Naive thymus-derived CD4-positive, alpha-beta T cell (primary cell): ENCODE data around the gene ATAD1. TPM values are rescaled to one million over a fixed set of nuclear protein-coding genes. Genes with fewer than 3 reads are reported as not detected.

Experiments
- ATAC-seq: fragments of 150-1000 bp; cut with Tn5 transposase; 2 replicates; pipeline ENCODE4 v1.10.0; 2021; ENCODE audit warnings: mild to moderate bottlenecking, moderate library complexity
- CTCF ChIA-PET: fragments of 350-600 bp; sonication (Branson Sonifier 250); formaldehyde crosslinking; loops from one replicate; lab custom pipeline; 2021; ENCODE audit warnings: antibody characterized with exemption; lab: Charles Lee
- POLR2A ChIA-PET: fragments of 350-600 bp; sonication (Branson Sonifier 250); formaldehyde crosslinking; loops from one replicate; lab custom pipeline; 2021; ENCODE audit warnings: antibody characterized with exemption, inconsistent platforms; lab: Charles Lee
- DNase-seq, 9 donors: peaks; one replicate each; pipeline versions ENCODE4 v3.0.0 to v3.0.0-alpha.2; 2020 to 2022; ENCODE audit warnings: mixed read lengths in 1 of 9
- H3K27ac ChIP-seq: one replicate; pipeline ENCODE4 v1.7.0; 2013; ENCODE audit warnings: mild to moderate bottlenecking, low read depth, low read length, moderate library complexity
- H3K27me3 ChIP-seq, 2 donors: one replicate each; pipeline ENCODE4 v1.7.0; 2013; ENCODE audit warnings: low read length in 2 of 2, mild to moderate bottlenecking in 2 of 2, moderate library complexity in 2 of 2; ENCODE audit not compliant: control insufficient read depth in 2 of 2, insufficient read depth in 2 of 2
- H3K36me3 ChIP-seq, 3 experiments: 1 replicate in 2 of 3; 2 replicates in 1 of 3; pipeline ENCODE4 v1.7.0; 2013; ENCODE audit warnings: low read length in 3 of 3, mild to moderate bottlenecking in 3 of 3, moderate library complexity in 1 of 3; ENCODE audit not compliant: insufficient read depth in 3 of 3, control insufficient read depth in 2 of 3
- H3K4me1 ChIP-seq, 2 donors: one replicate each; pipeline ENCODE4 v1.7.0; 2013; ENCODE audit warnings: low read length in 2 of 2, mild to moderate bottlenecking in 2 of 2, moderate library complexity in 1 of 2; ENCODE audit not compliant: control insufficient read depth in 2 of 2, insufficient read depth in 2 of 2
- H3K4me3 ChIP-seq: 2 replicates; pipeline ENCODE4 v1.7.0; 2013; ENCODE audit warnings: mild to moderate bottlenecking, low read length
- H3K9me3 ChIP-seq, 3 experiments: 1 replicate in 2 of 3; 2 replicates in 1 of 3; pipeline ENCODE4 v1.7.0; 2013; ENCODE audit warnings: low read length in 3 of 3; ENCODE audit not compliant: control insufficient read depth in 2 of 3
- H3K27ac Mint-ChIP-seq, 9 donors: one replicate each; pipeline ENCODE4 v1.8.0; 2020 to 2022; ENCODE audit warnings: mixed read lengths in 9 of 9, mild to moderate bottlenecking in 8 of 9, moderate library complexity in 5 of 9, inconsistent platforms in 2 of 9
- H3K27me3 Mint-ChIP-seq, 5 donors: one replicate each; pipeline ENCODE4 v1.8.0; 2021 to 2022; ENCODE audit warnings: mixed read lengths in 5 of 5, mild to moderate bottlenecking in 1 of 5
- H3K36me3 Mint-ChIP-seq, 5 donors: one replicate each; pipeline ENCODE4 v1.8.0; 2020 to 2022; ENCODE audit warnings: mixed read lengths in 5 of 5, mild to moderate bottlenecking in 3 of 5, inconsistent platforms in 1 of 5
- H3K4me1 Mint-ChIP-seq, 7 donors: one replicate each; pipeline ENCODE4 v1.8.0; 2020 to 2022; ENCODE audit warnings: mixed read lengths in 7 of 7, mild to moderate bottlenecking in 3 of 7, inconsistent platforms in 1 of 7
- H3K4me3 Mint-ChIP-seq, 10 donors: one replicate each; pipeline ENCODE4 v1.8.0; 2020 to 2022; ENCODE audit warnings: mild to moderate bottlenecking in 10 of 10, mixed read lengths in 10 of 10, moderate library complexity in 6 of 10, inconsistent platforms in 2 of 10
- H3K9me3 Mint-ChIP-seq, 11 donors: one replicate each; pipeline ENCODE4 v1.8.0; 2020 to 2022; ENCODE audit warnings: mixed read lengths in 11 of 11, mild to moderate bottlenecking in 4 of 11, inconsistent platforms in 1 of 11, moderate library complexity in 1 of 11
- intact Hi-C, 2 donors: fragments of 100-400 bp; cut with micrococcal nuclease; formaldehyde crosslinking; loops; one replicate each; pipeline ENCODE4 v1.15.1; 2023
- polyA plus RNA-seq, 2 donors: library from polyadenylated mRNA; unstranded; fragments of 300-500 nt; fragmentation: Illumina TruSeq; gene quantifications; one replicate each; pipeline ENCODE4 v1.2.3, GENCODE V29; 2021
- total RNA-seq, 6 experiments: library from RNA in 5 of 6; stranded (reverse) in 5 of 6; gene quantifications; 1 replicate in 5 of 6; 2 replicates in 1 of 6; pipeline ENCODE4 v1.2.3 and lab custom pipeline; 2021 to 2026

ATAD1 gene
- total and polyA plus RNA-seq, 7 experiments from 2014 or later, result 33.5 to 53.4 (median 38.6) TPM

GRCh38 chr10:87790185-87790584 is 27.8 kb downstream of the ATAD1 start:
- DNase-seq (no peak), ATAC-seq (no peak)
- no peak overlapping the region for H3K27ac ChIP-seq
- H3K9me3 ChIP-seq, result no peaks in the 10 kb centered on the region
- Mint-ChIP-seq H3K36me3 (peaks cover 4 to 29% (median 16%) of the 10 kb centered on the region in 5 donors), H3K4me1 (peaks cover 7 to 52% (median 37%) of the 10 kb centered on the region in 7 donors), H3K27ac (peak overlapping the region in 1 of 9 donors; percentile 13), H3K9me3 (no peaks in the 10 kb centered on the region), H3K27me3 (no peaks in the 10 kb centered on the region), H3K4me3 (no peak overlapping the region)
- H3K27me3 ChIP-seq, result no peaks in the 10 kb centered on the region
- no peak overlapping the region for H3K4me3 ChIP-seq
- H3K36me3 ChIP-seq, result peaks cover 0 to 26% (median 15%) of the 10 kb centered on the region in 3 experiments
- peaks cover 0 to 7% of the 10 kb centered on the region in 2 donors for H3K4me1 ChIP-seq
- intact Hi-C loops, result no loop called here
- ChIA-PET CTCF (interaction anchor here (0.7 kb wide), 1 partner anchor 13 kb away, joined by 4 read pairs; no protein-coding TSS in a partner anchor), POLR2A (no interaction called here)

- intact Hi-C loops, result no loop called here
- ChIA-PET POLR2A (no interaction called here), CTCF (no interaction called here)
- Histone ChIP-seq H3K9me3 (no peaks in the 10 kb centered on the region), H3K27ac (no peak overlapping the region), H3K27me3 (no peaks in the 10 kb centered on the region), H3K4me3 (no peak overlapping the region), H3K4me1 (no peaks in the 10 kb centered on the region), H3K36me3 (peaks cover 0 to 25% (median 9%) of the 10 kb centered on the region in 3 experiments)
- Mint-ChIP-seq H3K9me3 (no peaks in the 10 kb centered on the region), H3K36me3 (peaks cover 9 to 50% (median 28%) of the 10 kb centered on the region in 5 donors), H3K27ac (peak overlapping the region in 2 of 9 donors; percentile 0 to 15), H3K27me3 (no peaks in the 10 kb centered on the region), H3K4me1 (peaks cover 6 to 42% (median 24%) of the 10 kb centered on the region in 7 donors), H3K4me3 (no peak overlapping the region)
- DNase-seq (no peak), ATAC-seq (no peak)
These were observed 31.6 kb downstream of the ATAD1 start for GRCh38 chr10:87786421-87786820.

GRCh38 chr10:87782721-87783120 is 35.3 kb downstream of the ATAD1 start:
- ChIA-PET CTCF (interaction anchor here (0.7 to 1.3 kb wide), 2 partner anchors 9 to 28 kb away, joined by 3 to 4 read pairs; no protein-coding TSS in a partner anchor), POLR2A (interaction anchor here (0.7 kb wide), 1 partner anchor 414 kb away, joined by 4 read pairs; no protein-coding TSS in a partner anchor)
- H3K4me3 Mint-ChIP-seq, result no peak overlapping the region
- peak overlapping the region in 2 of 9 donors; percentile 17 to 36 for H3K27ac Mint-ChIP-seq
- H3K27me3 Mint-ChIP-seq, result no peaks in the 10 kb centered on the region
- peaks cover 4 to 43% (median 20%) of the 10 kb centered on the region in 7 donors for H3K4me1 Mint-ChIP-seq
- no peak for ATAC-seq
- Histone ChIP-seq H3K4me1 (no peaks in the 10 kb centered on the region), H3K27ac (no peak overlapping the region), H3K4me3 (no peak overlapping the region), H3K9me3 (no peaks in the 10 kb centered on the region), H3K36me3 (peaks cover 0 to 27% (median 0%) of the 10 kb centered on the region in 3 experiments), H3K27me3 (no peaks in the 10 kb centered on the region)
- DNase-seq, result no peak
- peaks cover 5 to 58% (median 32%) of the 10 kb centered on the region in 5 donors for H3K36me3 Mint-ChIP-seq
- intact Hi-C loops, result no loop called here
- no peaks in the 10 kb centered on the region for H3K9me3 Mint-ChIP-seq

GRCh38 chr10:87781545-87781944 is 36.5 kb downstream of the ATAD1 start:
- Mint-ChIP-seq H3K4me1 (peaks cover 4 to 43% (median 20%) of the 10 kb centered on the region in 7 donors), H3K9me3 (no peaks in the 10 kb centered on the region), H3K27me3 (no peaks in the 10 kb centered on the region), H3K36me3 (peaks cover 5 to 62% (median 33%) of the 10 kb centered on the region in 5 donors), H3K4me3 (no peak overlapping the region), H3K27ac (peak overlapping the region in 1 of 9 donors; percentile 36)
- no peak overlapping the region for H3K4me3 ChIP-seq
- no peaks in the 10 kb centered on the region for H3K9me3 ChIP-seq
- peaks cover 0 to 27% (median 0%) of the 10 kb centered on the region in 3 experiments for H3K36me3 ChIP-seq
- CTCF ChIA-PET, result no interaction called here
- intact Hi-C loops, result no loop called here
- no peaks in the 10 kb centered on the region for H3K27me3 ChIP-seq
- no peaks in the 10 kb centered on the region for H3K4me1 ChIP-seq
- no peak for ATAC-seq
- POLR2A ChIA-PET, result no interaction called here
- no peak overlapping the region for H3K27ac ChIP-seq
- DNase-seq, result no peak

GRCh38 chr10:87776328-87776727 is 41.7 kb downstream of the ATAD1 start:
- intact Hi-C loops, result loop anchor here in 1 of 2 donors (2.0 to 10.0 kb wide), 2 partner anchors 16 to 242 kb away; no protein-coding TSS in a partner anchor
- CTCF ChIA-PET, result no interaction called here

GRCh38 chr10:87775766-87776165 is 42.3 kb downstream of the ATAD1 start:
- CTCF ChIA-PET, result no interaction called here
- Histone ChIP-seq H3K27me3 (no peaks in the 10 kb centered on the region), H3K9me3 (no peaks in the 10 kb centered on the region), H3K27ac (no peak overlapping the region), H3K4me3 (no peak overlapping the region), H3K36me3 (peaks cover 0 to 23% (median 0%) of the 10 kb centered on the region in 3 experiments), H3K4me1 (no peaks in the 10 kb centered on the region)
- intact Hi-C loops, result loop anchor here in 1 of 2 donors (2.0 to 10.0 kb wide), 2 partner anchors 15 to 241 kb away; no protein-coding TSS in a partner anchor
- Mint-ChIP-seq H3K27ac (peak overlapping the region in 6 of 9 donors; percentile 8 to 61 (median 34)), H3K4me1 (peaks cover 2 to 9% (median 6%) of the 10 kb centered on the region in 7 donors), H3K27me3 (no peaks in the 10 kb centered on the region), H3K9me3 (no peaks in the 10 kb centered on the region), H3K4me3 (no peak overlapping the region), H3K36me3 (peaks cover 0 to 32% (median 20%) of the 10 kb centered on the region in 5 donors)
- no peak for DNase-seq
- ATAC-seq, result no peak
- POLR2A ChIA-PET, result interaction anchor here (0.7 kb wide), 1 partner anchor 15 kb away, joined by 3 read pairs; no protein-coding TSS in a partner anchor

More at GRCh38 chr10:87776328-87776727, 41.7 kb downstream of the ATAD1 start:
- peaks cover 0 to 37% (median 24%) of the 10 kb centered on the region in 5 donors for H3K36me3 Mint-ChIP-seq
- H3K27me3 Mint-ChIP-seq, result no peaks in the 10 kb centered on the region
- DNase-seq (no peak), ATAC-seq (no peak)
- H3K9me3 Mint-ChIP-seq, result no peaks in the 10 kb centered on the region
- H3K27ac Mint-ChIP-seq, result peak overlapping the region in 2 of 9 donors; percentile 8 to 25
- no peak overlapping the region for H3K4me3 Mint-ChIP-seq
- Histone ChIP-seq H3K27ac (no peak overlapping the region), H3K27me3 (no peaks in the 10 kb centered on the region), H3K9me3 (no peaks in the 10 kb centered on the region), H3K36me3 (peaks cover 0 to 25% (median 0%) of the 10 kb centered on the region in 3 experiments), H3K4me3 (no peak overlapping the region), H3K4me1 (no peaks in the 10 kb centered on the region)
- POLR2A ChIA-PET, result interaction anchor here (0.7 kb wide), 1 partner anchor 16 kb away, joined by 3 read pairs; no protein-coding TSS in a partner anchor
- peaks cover 2 to 15% (median 7%) of the 10 kb centered on the region in 7 donors for H3K4me1 Mint-ChIP-seq
